ENCODE results near the gene POLA1.

The POLA1 gene

DNA sequence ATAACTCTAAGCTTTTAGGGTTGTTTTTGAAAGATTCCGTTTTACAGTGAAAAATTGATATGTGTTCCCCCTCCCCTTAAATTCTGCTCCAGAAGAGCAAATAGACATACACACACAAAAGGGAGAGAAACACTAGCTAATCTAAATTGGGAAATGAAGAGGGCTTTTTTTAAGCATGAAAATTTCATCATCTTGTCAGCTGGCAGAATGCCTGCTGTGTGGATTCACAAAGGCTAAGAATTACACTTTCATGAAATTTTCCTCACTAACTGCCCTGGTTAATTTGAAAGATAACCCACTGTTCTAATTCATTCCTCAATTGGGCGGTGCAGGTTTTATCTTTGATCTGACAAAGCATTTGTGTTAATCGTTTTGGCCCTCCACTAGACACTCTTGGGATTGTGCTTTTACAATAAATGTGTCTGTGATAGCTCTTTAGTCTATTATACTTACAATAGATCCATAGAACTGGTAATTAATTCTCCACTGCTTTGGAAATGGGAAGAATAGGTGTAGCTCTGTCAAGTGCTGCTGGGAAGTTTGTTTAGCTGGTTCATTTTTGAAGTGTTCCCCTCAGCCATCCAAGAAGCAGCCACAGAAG lies 152.9 kb downstream of the POLA1 start:
- no peaks in the 10 kb centered on the region for H3K27me3 ChIP-seq
- H3K4me3 ChIP-seq (ENCODE audit: low read depth, low read length): no peak overlapping the region
- no peak for DNase-seq
- H3K4me1 ChIP-seq: no peaks in the 10 kb centered on the region
- TF ChIP-seq, protein P1, sequence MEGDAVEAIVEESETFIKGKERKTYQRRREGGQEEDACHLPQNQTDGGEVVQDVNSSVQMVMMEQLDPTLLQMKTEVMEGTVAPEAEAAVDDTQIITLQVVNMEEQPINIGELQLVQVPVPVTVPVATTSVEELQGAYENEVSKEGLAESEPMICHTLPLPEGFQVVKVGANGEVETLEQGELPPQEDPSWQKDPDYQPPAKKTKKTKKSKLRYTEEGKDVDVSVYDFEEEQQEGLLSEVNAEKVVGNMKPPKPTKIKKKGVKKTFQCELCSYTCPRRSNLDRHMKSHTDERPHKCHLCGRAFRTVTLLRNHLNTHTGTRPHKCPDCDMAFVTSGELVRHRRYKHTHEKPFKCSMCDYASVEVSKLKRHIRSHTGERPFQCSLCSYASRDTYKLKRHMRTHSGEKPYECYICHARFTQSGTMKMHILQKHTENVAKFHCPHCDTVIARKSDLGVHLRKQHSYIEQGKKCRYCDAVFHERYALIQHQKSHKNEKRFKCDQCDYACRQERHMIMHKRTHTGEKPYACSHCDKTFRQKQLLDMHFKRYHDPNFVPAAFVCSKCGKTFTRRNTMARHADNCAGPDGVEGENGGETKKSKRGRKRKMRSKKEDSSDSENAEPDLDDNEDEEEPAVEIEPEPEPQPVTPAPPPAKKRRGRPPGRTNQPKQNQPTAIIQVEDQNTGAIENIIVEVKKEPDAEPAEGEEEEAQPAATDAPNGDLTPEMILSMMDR (IDR thresholded peaks at IDR 0.05; ENCODE audit: low read depth, low read length): no peak
- H3K36me3 ChIP-seq: peaks cover 3% of the 10 kb centered on the region; the same call in 1 of the 2 replicates
- no peaks in the 10 kb centered on the region for H3K9me3 ChIP-seq

DNA sequence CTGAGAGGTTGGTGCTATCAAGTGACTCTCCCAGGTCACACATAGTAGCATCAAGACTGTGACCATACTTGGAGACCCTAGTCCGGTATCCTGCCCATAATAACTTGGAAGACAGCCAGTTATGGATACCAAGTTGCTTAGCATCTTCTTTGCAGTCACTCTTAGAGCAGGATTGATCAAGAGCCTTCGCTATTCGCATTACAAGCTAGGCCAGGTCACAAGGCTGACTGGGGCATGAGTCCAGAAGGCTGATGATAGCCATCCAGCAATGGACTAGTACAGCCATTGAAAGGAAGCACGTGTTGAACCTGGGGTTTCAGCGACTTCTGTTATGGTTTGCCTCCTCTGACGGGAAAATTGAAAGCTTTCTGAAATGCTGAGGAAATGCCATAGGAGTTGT lies 157.6 kb downstream of the POLA1 start:
- H3K4me1 ChIP-seq: no peaks in the 10 kb centered on the region
- TF ChIP-seq, protein P1 (IDR thresholded peaks at IDR 0.05; ENCODE audit: low read depth, low read length): no peak
- H3K36me3 ChIP-seq: no peaks in the 10 kb centered on the region; the same call in 1 of the 2 replicates
- H3K9me3 ChIP-seq: no peaks in the 10 kb centered on the region
- DNase-seq: no peak
- no peak overlapping the region for H3K4me3 ChIP-seq (ENCODE audit: low read depth, low read length)
- no peaks in the 10 kb centered on the region for H3K27me3 ChIP-seq

DNA sequence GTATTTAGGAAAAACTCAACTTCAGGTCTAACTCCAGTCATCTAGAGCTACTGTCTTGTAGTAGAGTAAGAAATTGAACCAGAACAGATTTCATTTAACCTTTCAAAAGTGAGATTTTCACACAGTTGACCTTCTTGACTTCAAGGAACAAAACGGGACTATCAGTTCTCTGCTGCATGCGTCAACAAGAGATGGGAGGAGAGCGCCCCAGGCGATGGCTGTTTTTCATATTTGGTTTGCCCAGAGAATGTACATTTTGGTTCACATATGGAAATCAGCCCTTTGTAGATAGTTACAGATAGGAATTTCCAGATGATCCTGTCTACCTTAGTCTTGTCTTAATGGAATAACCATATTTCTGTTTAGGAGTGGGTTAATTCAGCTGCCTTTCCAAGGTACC lies 158.1 kb downstream of the POLA1 start:
- Histone ChIP-seq H3K27me3 (no peaks in the 10 kb centered on the region), H3K4me1 (no peaks in the 10 kb centered on the region), H3K36me3 (no peaks in the 10 kb centered on the region; the same call in 1 of the 2 replicates), H3K4me3 (ENCODE audit: low read depth, low read length) (no peak overlapping the region), H3K9me3 (no peaks in the 10 kb centered on the region)
- DNase-seq: no peak
- TF ChIP-seq, protein P1 (IDR thresholded peaks at IDR 0.05; ENCODE audit: low read depth, low read length): no peak

DNA sequence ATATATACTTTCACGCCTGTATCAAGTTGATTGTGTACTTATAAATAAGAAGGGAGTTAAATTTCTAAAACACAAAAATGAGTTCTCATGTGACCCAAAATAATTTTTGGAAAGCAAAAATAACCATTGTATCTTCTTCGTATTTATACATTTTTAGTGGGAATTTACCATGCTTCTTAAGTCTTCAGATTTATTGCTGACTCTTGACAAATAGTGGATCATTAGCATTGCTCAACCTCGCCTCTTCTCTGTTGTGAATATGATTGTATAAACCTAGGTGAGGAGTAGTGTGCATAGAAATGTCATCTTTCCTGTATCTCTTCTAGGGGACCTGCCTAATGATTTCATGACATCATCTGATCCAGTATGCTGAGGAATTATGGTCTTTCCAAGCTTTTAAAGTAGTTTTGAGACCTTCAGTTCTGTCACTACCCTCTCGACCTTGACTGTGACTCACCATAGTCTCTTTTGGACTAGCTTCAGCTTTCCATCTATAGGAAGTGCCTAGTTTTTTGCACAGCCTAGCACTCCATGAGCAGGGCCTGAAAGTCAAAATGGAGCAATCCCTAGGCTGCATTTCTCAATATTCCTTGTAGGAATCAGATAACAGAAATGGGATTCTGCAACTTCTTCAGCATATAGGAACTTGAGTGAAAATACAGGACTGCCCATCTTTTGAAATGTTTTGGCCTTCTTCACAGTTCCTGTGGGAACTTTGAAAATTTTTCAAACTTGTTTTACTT lies 164.5 kb downstream of the POLA1 start:
- no peak for DNase-seq
- H3K9me3 ChIP-seq: no peaks in the 10 kb centered on the region
- no peaks in the 10 kb centered on the region for H3K4me1 ChIP-seq
- TF ChIP-seq, protein P1 (IDR thresholded peaks at IDR 0.05; ENCODE audit: low read depth, low read length): no peak
- no peaks in the 10 kb centered on the region for H3K36me3 ChIP-seq
- H3K4me3 ChIP-seq (ENCODE audit: low read depth, low read length): no peak overlapping the region
- no peaks in the 10 kb centered on the region for H3K27me3 ChIP-seq

- H3K9me3 ChIP-seq: no peaks in the 10 kb centered on the region
- TF ChIP-seq, protein P1 (IDR thresholded peaks at IDR 0.05; ENCODE audit: low read depth, low read length): no peak
- H3K4me3 ChIP-seq (ENCODE audit: low read depth, low read length): no peak overlapping the region
- DNase-seq: no peak
- H3K4me1 ChIP-seq: no peaks in the 10 kb centered on the region
- H3K27me3 ChIP-seq: no peaks in the 10 kb centered on the region
- H3K36me3 ChIP-seq: no peaks in the 10 kb centered on the region
These were observed 165.6 kb downstream of the POLA1 start for GRCh38 chrX:24859211-24859841.

- Histone ChIP-seq H3K4me3 (ENCODE audit: low read depth, low read length) (no peak overlapping the region), H3K4me1 (no peaks in the 10 kb centered on the region), H3K27me3 (no peaks in the 10 kb centered on the region), H3K36me3 (no peaks in the 10 kb centered on the region), H3K9me3 (no peaks in the 10 kb centered on the region)
- TF ChIP-seq, protein P1 (IDR thresholded peaks at IDR 0.05; ENCODE audit: low read depth, low read length): no peak
- no peak for DNase-seq
These were observed 166.4 kb downstream of the POLA1 start for GRCh38 chrX:24860140-24860539.

All from BE2C (cell line).